AG04449 (cell line): ENCODE data around the gene VLDLR.
A peak's percentile ranks its signal among the peaks of the same experiment; 100 is the strongest.

Experiments
- CTCF ChIA-PET: fragments of 350-600 bp; formaldehyde crosslinking; extraction: SDS; loops from one replicate; lab custom pipeline; 2021; ENCODE audit warnings: antibody characterized with exemption; lab: Yijun Ruan, JAX
- POLR2A ChIA-PET: fragments of 400-600, 350-600 bp; formaldehyde crosslinking; extraction: SDS; loops from one replicate; lab custom pipeline; 2020; ENCODE audit warnings: antibody characterized with exemption, inconsistent platforms; lab: Yijun Ruan, JAX
- DNase-seq: peaks from one replicate; pipeline ENCODE4 v3.0.0-alpha.2; 2010; ENCODE audit warnings: low read depth, low spot score
- H3K4me3 ChIP-seq: 2 replicates; pipeline ENCODE4 v1.5.1; 2011; ENCODE audit warnings: low read depth, mild to moderate bottlenecking, control low read depth, low read length
- CTCF ChIP-seq: IDR thresholded peaks from one replicate; pipeline ENCODE4 v1.5.1; 2011; ENCODE audit warnings: mild to moderate bottlenecking, moderate library complexity, low read length, control low read depth, inconsistent platforms; ENCODE audit not compliant: insufficient read depth; ENCODE audit errors: missing control alignments

The VLDLR gene

GRCh38 chr9:2640570-2640969 is 19.0 kb downstream of the VLDLR start:
- DNase-seq, result no peak
- ChIA-PET POLR2A (no interaction called here), CTCF (interaction anchor here (1.6 to 2.8 kb wide), 2 partner anchors 12 to 21 kb away, joined by 4 to 9 read pairs; no protein-coding TSS in a partner anchor)
- no peak overlapping the region for H3K4me3 ChIP-seq
- TF ChIP-seq CTCF, result no peak

GRCh38 chr9:2641033-2641432 is 19.4 kb downstream of the VLDLR start:
- ChIA-PET CTCF (interaction anchor here (1.6 to 2.8 kb wide), 2 partner anchors 12 to 21 kb away, joined by 4 to 9 read pairs; no protein-coding TSS in a partner anchor), POLR2A (no interaction called here)
- no peak for TF ChIP-seq CTCF
- DNase-seq, result no peak
- no peak overlapping the region for H3K4me3 ChIP-seq

GRCh38 chr9:2642068-2642467 is 20.5 kb downstream of the VLDLR start:
- TF ChIP-seq CTCF, result no peak
- ChIA-PET CTCF (interaction anchor here (2.8 kb wide), 1 partner anchor 11 kb away, joined by 9 read pairs; no protein-coding TSS in a partner anchor), POLR2A (no interaction called here)
- no peak for DNase-seq
- no peak overlapping the region for H3K4me3 ChIP-seq

GRCh38 chr9:2645569-2645968 is 24.0 kb downstream of the VLDLR start:
- no peak for DNase-seq
- no peak for TF ChIP-seq CTCF
- ChIA-PET CTCF (no interaction called here), POLR2A (no interaction called here)
- H3K4me3 ChIP-seq, result no peak overlapping the region

GRCh38 chr9:2655411-2655901 is 33.9 kb downstream of the VLDLR start:
- CTCF ChIA-PET, result interaction anchor here (1.2 to 1.5 kb wide), 3 partner anchors 14 to 73 kb away, joined by 3 to 4 read pairs (median 3); no protein-coding TSS in a partner anchor
- no peak overlapping the region for H3K4me3 ChIP-seq
- peak; percentile 72 for DNase-seq
- no peak for TF ChIP-seq CTCF
- POLR2A ChIA-PET, result interaction anchor here (0.7 kb wide), 1 partner anchor 96 kb away, joined by 3 read pairs; no protein-coding TSS in a partner anchor

- ChIA-PET CTCF (interaction anchor here (1.0 to 1.4 kb wide), 2 partner anchors 70 to 525 kb away, joined by 4 read pairs; no protein-coding TSS in a partner anchor), POLR2A (no interaction called here)
- H3K4me3 ChIP-seq, result no peak overlapping the region
- TF ChIP-seq CTCF, result no peak
- no peak for DNase-seq
Measured at GRCh38 chr9:2657427-2657826, 35.8 kb downstream of the VLDLR start.
